Sigmoid colon (tissue), 7 donors: ENCODE measurements around the gene CCDC83. TPM values are rescaled to one million over a fixed set of nuclear protein-coding genes. Genes with fewer than 3 reads are reported as not detected.
A peak's percentile ranks its signal among the peaks of the same experiment; 100 is the strongest.
"Not testable (repeated sequence)": the region's sequence is repeated elsewhere in the genome, so short reads cannot be mapped to it uniquely, and the experiment has no call there.

Experiments used
- DNase-seq: peaks from one replicate; pipeline ENCODE4 v3.0.0-alpha.2; 2019
- H3K27ac ChIP-seq, 4 donors: fragments of 200-600 bp; sonication (generic); one replicate each; pipeline ENCODE4 v1.5.1; 2016 to 2019; ENCODE audit warnings: mild to moderate bottlenecking in 1 of 4
- H3K27me3 ChIP-seq, 3 donors: fragments of 200-600 bp; sonication (generic); one replicate each; pipeline ENCODE4 v1.5.1; 2019; ENCODE audit warnings: mild to moderate bottlenecking in 1 of 3
- H3K36me3 ChIP-seq, 4 donors: fragments of 200-600 bp; sonication (generic); one replicate each; pipeline ENCODE4 v1.5.1; 2016 to 2019
- H3K4me1 ChIP-seq, 4 donors: fragments of 200-600 bp; sonication (generic); one replicate each; pipeline ENCODE4 v1.5.1; 2017 to 2019
- H3K4me3 ChIP-seq, 4 donors: fragments of 200-600 bp; sonication (generic); one replicate each; pipeline ENCODE4 v1.5.1; 2017 to 2019; ENCODE audit warnings: mild to moderate bottlenecking in 2 of 4, moderate library complexity in 1 of 4
- H3K9me3 ChIP-seq, 4 donors: fragments of 200-600 bp in 3 of 4; sonication (generic) in 3 of 4; one replicate each; pipeline versions ENCODE4 v1.5.1 to v1.6.1; 2013 to 2019
- CTCF ChIP-seq, 4 experiments: fragments of 450-650 bp in 3 of 4; fragments of 200-600 bp in 1 of 4; IDR thresholded peaks; one replicate each; pipeline ENCODE4 v1.5.1; 2016 to 2019; ENCODE audit warnings: antibody characterized with exemption in 4 of 4, mild to moderate bottlenecking in 3 of 4, moderate library complexity in 2 of 4
- EP300 ChIP-seq, 4 donors: sonication (generic); formaldehyde crosslinking; IDR thresholded peaks; one replicate each; pipeline ENCODE4 v1.6.1; 2017; ENCODE audit warnings: antibody characterized with exemption in 4 of 4
- POLR2A ChIP-seq, 2 donors: fragments of 450-650 bp; IDR thresholded peaks; one replicate each; pipeline ENCODE4 v1.6.1; 2016; ENCODE audit warnings: antibody characterized with exemption in 2 of 2, mild to moderate bottlenecking in 2 of 2, moderate library complexity in 2 of 2
- POLR2AphosphoS5 ChIP-seq, 4 donors: sonication (generic); formaldehyde crosslinking; IDR thresholded peaks; one replicate each; pipeline ENCODE4 v1.6.1; 2017; ENCODE audit warnings: antibody characterized with exemption in 4 of 4
- WGBS, 2 donors: extraction: QIAGEN DNeasy Blood & Tissue Kit; methylation state at CpG; one replicate each; pipeline ENCODE4 v1.1.7; 2013; 5-methylcytosine and 5-hydroxymethylcytosine counted together
- intact Hi-C: fragments of 100-400 bp; cut with DNase I; formaldehyde crosslinking; loops from one replicate; pipeline ENCODE4 v1.15.1; 2023
- polyA plus RNA-seq, 3 donors: library from polyadenylated mRNA; stranded (reverse); fragments of 200-250 nt; gene quantifications; one replicate each; pipeline ENCODE4 v1.2.3, GENCODE V29; 2013
- total RNA-seq, 4 donors: library from RNA; depleted of rRNA; stranded (reverse); fragments of >200 nt; gene quantifications; one replicate each; pipeline ENCODE4 v1.1.0, GENCODE V29; 2016
- donor health status: healthy with polysubstance abuse.
- donor health status: Bipolar disorder and iron deficiency.
- donor health status: healthy.

Gene CCDC83
- total and polyA plus RNA-seq, 7 donors = not detected

- Histone ChIP-seq H3K27ac (no peak overlapping the region), H3K4me1 (peaks cover 2 to 34% (median 17%) of the 10 kb centered on the region in 4 donors), H3K9me3 (no peaks in the 10 kb centered on the region), H3K4me3 (no peak overlapping the region), H3K27me3 (no peaks in the 10 kb centered on the region), H3K36me3 (no peaks in the 10 kb centered on the region)
- WGBS, 2 donors = 89 to 90% methylated on average over 1 of the region's 1 CpG
- intact Hi-C loops = loop anchor here (10.0 kb wide), 2 partner anchors 95 to 335 kb away; partner anchors contain the start of gene CCDC83
- no peak for DNase-seq
- no peak for TF ChIP-seq EP300 (IDR thresholded peaks at IDR 0.05)
- TF ChIP-seq CTCF (IDR thresholded peaks at IDR 0.05) = no peak
- TF ChIP-seq POLR2AphosphoS5 (IDR thresholded peaks at IDR 0.05) = peak in 1 of 4 donors; percentile 7
- TF ChIP-seq POLR2A (IDR thresholded peaks at IDR 0.05) = no peak
Observed at GRCh38 chr11:85949798-85950197, 94.6 kb downstream of the CCDC83 start.

GRCh38 chr11:85950317-85951048 is 95.3 kb downstream of the CCDC83 start:
- TF ChIP-seq EP300 (IDR thresholded peaks at IDR 0.05) (no peak), CTCF (IDR thresholded peaks at IDR 0.05) (no peak), POLR2AphosphoS5 (IDR thresholded peaks at IDR 0.05) (peak in 2 of 4 donors; percentile 15 to 35)
- H3K27ac ChIP-seq = no peak overlapping the region
- intact Hi-C loops = no loop called here
- H3K36me3 ChIP-seq = no peaks in the 10 kb centered on the region
- no peaks in the 10 kb centered on the region for H3K27me3 ChIP-seq
- no peak overlapping the region for H3K4me3 ChIP-seq
- no peaks in the 10 kb centered on the region for H3K9me3 ChIP-seq
- H3K4me1 ChIP-seq = peaks cover 2 to 41% (median 23%) of the 10 kb centered on the region in 4 donors
- no peak for DNase-seq
- WGBS, 2 donors = 95 to 97% methylated on average over 8 of the region's 8 CpGs

- H3K9me3 ChIP-seq = no peaks in the 10 kb centered on the region
- peaks cover 0 to 1% (median 0%) of the 10 kb centered on the region in 4 donors for H3K36me3 ChIP-seq
- 94 to 98% methylated on average over 4 of the region's 4 CpGs for WGBS, 2 donors
- no peak for DNase-seq
- H3K27ac ChIP-seq = no peak overlapping the region
- intact Hi-C loops = no loop called here
- H3K4me1 ChIP-seq = peaks cover 2 to 46% (median 29%) of the 10 kb centered on the region in 4 donors
- H3K4me3 ChIP-seq = no peak overlapping the region
- TF ChIP-seq CTCF (IDR thresholded peaks at IDR 0.05) (no peak), POLR2AphosphoS5 (IDR thresholded peaks at IDR 0.05) (no peak)
- no peaks in the 10 kb centered on the region for H3K27me3 ChIP-seq
Observed at GRCh38 chr11:85951049-85951405, 95.8 kb downstream of the CCDC83 start.

DNA sequence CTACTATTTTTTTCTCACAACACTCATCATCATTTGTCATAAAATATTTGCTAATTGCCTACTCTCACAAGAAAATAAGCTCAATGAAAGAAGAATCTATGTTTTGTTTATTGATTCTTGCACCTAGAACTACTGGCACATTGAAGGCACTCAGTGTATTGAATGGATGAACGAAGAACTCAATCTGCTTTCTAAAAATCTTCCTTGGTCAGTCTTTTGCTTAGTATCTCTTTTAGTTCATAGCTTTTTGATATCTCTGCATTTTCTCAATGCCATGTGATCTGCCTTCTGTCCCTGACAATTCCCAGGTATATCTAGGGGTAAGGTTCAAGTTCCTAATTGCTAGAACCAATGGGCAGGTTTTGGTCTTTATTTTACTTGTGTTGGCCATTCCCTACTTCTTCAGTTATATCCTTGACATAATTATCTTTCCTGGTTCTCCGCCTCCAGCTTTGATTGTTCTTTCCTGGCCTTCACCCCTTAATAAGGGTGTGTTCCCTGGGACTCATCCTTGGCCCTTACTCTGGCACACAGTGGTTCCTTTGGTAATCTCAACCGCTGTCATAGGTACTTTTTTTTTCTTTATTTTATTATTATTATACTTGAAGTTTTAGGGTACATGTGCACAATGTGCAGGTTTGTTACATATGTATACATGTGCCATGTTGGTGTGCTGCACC is 96.4 kb downstream of the CCDC83 start:
- Histone ChIP-seq H3K4me3 (no peak overlapping the region), H3K27me3 (no peaks in the 10 kb centered on the region), H3K27ac (no peak overlapping the region), H3K9me3 (no peaks in the 10 kb centered on the region), H3K4me1 (peaks cover 2 to 52% (median 33%) of the 10 kb centered on the region in 4 donors), H3K36me3 (peaks cover 0 to 7% (median 0%) of the 10 kb centered on the region in 4 donors)
- DNase-seq = no peak
- WGBS, 2 donors = 91 to 97% methylated on average over 3 of the region's 3 CpGs
- intact Hi-C loops = no loop called here
- TF ChIP-seq CTCF (IDR thresholded peaks at IDR 0.05) (no peak), EP300 (IDR thresholded peaks at IDR 0.05) (no peak), POLR2AphosphoS5 (IDR thresholded peaks at IDR 0.05) (no peak), POLR2A (IDR thresholded peaks at IDR 0.05) (no peak)

GRCh38 chr11:85952108-85952485 is 96.9 kb downstream of the CCDC83 start:
- WGBS, 2 donors = 77 to 91% methylated on average over 7 of the region's 7 CpGs
- DNase-seq, H3K27ac ChIP-seq, H3K27me3 ChIP-seq, H3K9me3 ChIP-seq, intact Hi-C loops, H3K4me3 ChIP-seq: not testable (repeated sequence)
- peaks cover 0 to 12% (median 0%) of the 10 kb centered on the region in 4 donors for H3K36me3 ChIP-seq
- peaks cover 2 to 49% (median 31%) of the 10 kb centered on the region in 4 donors for H3K4me1 ChIP-seq
